ENCODE data around the gene TOR1B. TPM values are rescaled to one million over a fixed set of nuclear protein-coding genes. Genes with fewer than 3 reads are reported as not detected.

The TOR1B gene
- total RNA-seq, 4 donors from 2014 or later, result 17.5 to 55.4 (median 33.8) TPM

GRCh38 chr9:129853614-129854013 is 50.6 kb downstream of the TOR1B start:
- Histone ChIP-seq H3K36me3 (peaks cover 0 to 89% of the 10 kb centered on the region in 2 donors), H3K27me3 (no peaks in the 10 kb centered on the region), H3K4me1 (peaks cover 0 to 50% (median 4%) of the 10 kb centered on the region in 3 donors), H3K9me3 (no peaks in the 10 kb centered on the region), H3K4me3 (no peak overlapping the region), H3K27ac (no peak overlapping the region)
- TF ChIP-seq POLR2A (IDR thresholded peaks at IDR 0.05) (no peak), POLR2AphosphoS5 (IDR thresholded peaks at IDR 0.05) (no peak), EP300 (IDR thresholded peaks at IDR 0.05) (no peak), CTCF (IDR thresholded peaks at IDR 0.05) (no peak)
- WGBS, 2 donors (ENCODE audit: low coverage in 1 of 2), result 39% methylated on average over 3 of the region's 3 CpGs; no CpG with 5 or more reads in 1 of the 2 donors
- no peak for ATAC-seq

GRCh38 chr9:129854588-129855110 is 51.7 kb downstream of the TOR1B start:
- ATAC-seq, result no peak
- H3K36me3 ChIP-seq, result peaks cover 0 to 96% of the 10 kb centered on the region in 2 donors
- no peak overlapping the region for H3K4me3 ChIP-seq
- WGBS, 2 donors (ENCODE audit: low coverage in 1 of 2), result 88 to 92% methylated on average over 1 to 4 of the region's 4 CpGs
- H3K9me3 ChIP-seq, result no peaks in the 10 kb centered on the region
- H3K27ac ChIP-seq, result no peak overlapping the region
- peaks cover 0 to 39% (median 0%) of the 10 kb centered on the region in 3 donors for H3K4me1 ChIP-seq
- H3K27me3 ChIP-seq, result no peaks in the 10 kb centered on the region
- TF ChIP-seq CTCF (IDR thresholded peaks at IDR 0.05), result no peak
- TF ChIP-seq POLR2AphosphoS5 (IDR thresholded peaks at IDR 0.05), result no peak
- no peak for TF ChIP-seq POLR2A (IDR thresholded peaks at IDR 0.05)
- TF ChIP-seq EP300 (IDR thresholded peaks at IDR 0.05), result no peak

GRCh38 chr9:129857207-129857606 is 54.2 kb downstream of the TOR1B start:
- 92 to 100% methylated on average over 1 to 2 of the region's 7 CpGs for WGBS, 2 donors (ENCODE audit: low coverage in 1 of 2)
- ATAC-seq, result no peak
- peaks cover 0 to 96% of the 10 kb centered on the region in 2 donors for H3K36me3 ChIP-seq

GRCh38 chr9:129858167-129858962 is 55.4 kb downstream of the TOR1B start:
- no peak for TF ChIP-seq POLR2A (IDR thresholded peaks at IDR 0.05)
- no peak for TF ChIP-seq POLR2AphosphoS5 (IDR thresholded peaks at IDR 0.05)
- no peak for TF ChIP-seq CTCF (IDR thresholded peaks at IDR 0.05)
- no peak for TF ChIP-seq EP300 (IDR thresholded peaks at IDR 0.05)
- 90% methylated on average over 2 of the region's 11 CpGs; no CpG with 5 or more reads in 1 of the 2 donors for WGBS, 2 donors (ENCODE audit: low coverage in 1 of 2)
- H3K36me3 ChIP-seq, result peaks cover 0 to 96% of the 10 kb centered on the region in 2 donors
- H3K9me3 ChIP-seq, result no peaks in the 10 kb centered on the region
- H3K4me1 ChIP-seq, result peaks cover 0 to 2% (median 0%) of the 10 kb centered on the region in 3 donors
- no peak for ATAC-seq
- H3K27ac ChIP-seq, result no peak overlapping the region
- no peak overlapping the region for H3K4me3 ChIP-seq
- H3K27me3 ChIP-seq, result no peaks in the 10 kb centered on the region

More at GRCh38 chr9:129857207-129857606, 54.2 kb downstream of the TOR1B start:
- Histone ChIP-seq H3K4me1 (peaks cover 0 to 14% (median 0%) of the 10 kb centered on the region in 3 donors), H3K9me3 (no peaks in the 10 kb centered on the region), H3K27me3 (no peaks in the 10 kb centered on the region), H3K27ac (no peak overlapping the region), H3K4me3 (no peak overlapping the region)
- no peak for TF ChIP-seq EP300 (IDR thresholded peaks at IDR 0.05)
- TF ChIP-seq POLR2AphosphoS5 (IDR thresholded peaks at IDR 0.05), result no peak
- TF ChIP-seq POLR2A (IDR thresholded peaks at IDR 0.05), result no peak
- no peak for TF ChIP-seq CTCF (IDR thresholded peaks at IDR 0.05)

Other genes starting within 250 kb of the TOR1B start
- under 1 TPM in 1 of 4 donors, not detected in 3; 0.27 TPM for gene C9orf50, start 182.1 kb upstream of the TOR1B start, total RNA-seq
- gene NTMT1, start 177.0 kb upstream of the TOR1B start, total RNA-seq, result 10 to 100 TPM; 12.8 to 24.0 (median 21.8) TPM
- gene ASB6, start 161.0 kb upstream of the TOR1B start, total RNA-seq, result 10 to 100 TPM; 21.3 to 37.2 (median 28.2) TPM
- gene PRRX2, start 137.5 kb upstream of the TOR1B start, total RNA-seq, result 10 to 100 TPM in 1 of 4 donors, 1 to 10 TPM in 2, under 1 TPM in 1; 0.93 to 12.1 (median 7.1) TPM
- gene PTGES, start 50.1 kb upstream of the TOR1B start, total RNA-seq, result 10 to 100 TPM in 1 of 4 donors, 1 to 10 TPM in 2, under 1 TPM in 1; 0.78 to 15.1 (median 6.1) TPM
- gene TOR1A, start 21.0 kb downstream of the TOR1B start, total RNA-seq, result 10 to 100 TPM; 33.9 to 45.9 (median 38.2) TPM
- gene C9orf78, start 32.1 kb downstream of the TOR1B start, total RNA-seq, result 100 to 1,000 TPM in 2 of 4 donors, 10 to 100 TPM in 2; 59.9 to 113 (median 85.0) TPM
- gene USP20, start 32.3 kb downstream of the TOR1B start, total RNA-seq, result 10 to 100 TPM; 25.9 to 56.8 (median 33.4) TPM
- 100 to 1,000 TPM; 119 to 343 (median 188) TPM for gene FNBP1, start 240.0 kb downstream of the TOR1B start, total RNA-seq

Data from gastroesophageal sphincter (tissue), 4 donors.